ENCODE results near the gene B3GNT7. TPM values are rescaled to one million over a fixed set of nuclear protein-coding genes. Genes with fewer than 3 reads are reported as not detected.

Gene B3GNT7
- total RNA-seq (2021; ENCODE audit: unreplicated experiment) (6.1 TPM), Bru-seq, nascent RNA (percentile 37 among the genes with signal in this experiment), BruChase-seq, experiment 1, labeled RNA remaining after a 6-hour chase (percentile 50 among the genes with signal in this experiment), BruChase-seq, experiment 2, labeled RNA remaining after a 2-hour chase (percentile 58 among the genes with signal in this experiment)
- polyA plus RNA-seq (2012): 4.7 and 5.1 TPM in 2 replicates
- long read RNA-seq, partial matches to known transcripts: 0 of 6 reads
- long read RNA-seq, other reads (novel, unspliced or antisense): 4 of 6 reads

- H3K27ac ChIP-seq (ENCODE audit: low read depth, low read length): no peak within 1 kb of the TSS; the same call in 1 of the 2 replicates
- H2AFZ ChIP-seq (ENCODE audit: low read depth, low read length, poor library complexity, severe bottlenecking): no peak within 1 kb of the TSS
- BruUV-seq (replicated peaks): no TSS peak
- ChIA-PET CTCF (interaction anchor here (1.6 kb wide), 1 partner anchor 10 kb away, joined by 4 read pairs; no protein-coding TSS in a partner anchor), POLR2A (no interaction called here), RAD21 (ENCODE audit: low non-redundant PET in 1 of 2, low total read pairs in 2 of 2, uncharacterized antibody in 2 of 2, unreplicated experiment in 2 of 2) (interaction anchor here in 1 of 2 experiments (0.6 kb wide), 1 partner anchor 1251 kb away, joined by 3 read pairs; no protein-coding TSS in a partner anchor)
- peak; percentile 46 for ATAC-seq
- peak within 1 kb of the TSS; percentile 93 for H3K4me2 ChIP-seq (ENCODE audit: low read length)
- peak within 1 kb of the TSS; percentile 61 for H3K9ac ChIP-seq (ENCODE audit: low read length)
- DNase-seq (ENCODE audit: low read depth, low spot score): no peak
- no peaks in the 10 kb centered on the region for H3K9me2 ChIP-seq (ENCODE audit: insufficient read depth)
- intact Hi-C loops (cut with micrococcal nuclease): no loop called here
- no peaks in the 10 kb centered on the region for H3K27me3 ChIP-seq (ENCODE audit: insufficient read depth, low read length)
- H3K9me3 ChIP-seq (ENCODE audit: control insufficient read depth in 1 of 2, insufficient read depth in 1 of 2, low read depth in 1 of 2, low read length in 2 of 2): no peaks in the 10 kb centered on the region
- no peaks in the 10 kb centered on the region for H3K36me3 ChIP-seq (ENCODE audit: control insufficient read depth in 1 of 2, insufficient read depth in 2 of 2, low read length in 2 of 2)
- no peaks in the 10 kb centered on the region for H3K79me2 ChIP-seq (ENCODE audit: insufficient read depth, low read length)
- peaks cover 10 to 29% of the 10 kb centered on the region in 2 experiments for H3K4me1 ChIP-seq (ENCODE audit: control insufficient read depth in 1 of 2, insufficient read depth in 2 of 2, low read length in 2 of 2)
- no peaks in the 10 kb centered on the region for H4K20me1 ChIP-seq (ENCODE audit: insufficient read depth)
- TF ChIP-seq ZBTB33 (IDR thresholded peaks at IDR 0.05; ENCODE audit: extremely low read depth, insufficient replicate concordance, low read length) (no peak), ZFX (IDR thresholded peaks at IDR 0.05) (peak; percentile 36; the same call in 1 of the 2 replicates)
- H3K4me3 ChIP-seq (replicated peaks in 1 of 2; ENCODE audit: low read depth in 1 of 2, low read length in 2 of 2): peak within 1 kb of the TSS; percentile 52 to 62
Observed at GRCh38 chr2:231395188-231396057, at the start of gene B3GNT7. Gene B3GNT7 (plus strand): TSS chr2:231395710. CDS start chr2:231395804, 94 bp downstream.

- Histone ChIP-seq H2AFZ (ENCODE audit: low read depth, low read length, poor library complexity, severe bottlenecking) (no peak overlapping the region), H3K27ac (ENCODE audit: low read depth, low read length) (no peak overlapping the region), H3K4me3 (replicated peaks in 1 of 2; ENCODE audit: low read depth in 1 of 2, low read length in 2 of 2) (no peak overlapping the region), H3K9me2 (ENCODE audit: insufficient read depth) (no peaks in the 10 kb centered on the region; the same call in 1 of the 2 replicates), H3K79me2 (ENCODE audit: insufficient read depth, low read length) (no peaks in the 10 kb centered on the region), H3K9me3 (ENCODE audit: control insufficient read depth in 1 of 2, insufficient read depth in 1 of 2, low read depth in 1 of 2, low read length in 2 of 2) (no peaks in the 10 kb centered on the region), H3K27me3 (ENCODE audit: insufficient read depth, low read length) (no peaks in the 10 kb centered on the region), H3K4me1 (ENCODE audit: control insufficient read depth in 1 of 2, insufficient read depth in 2 of 2, low read length in 2 of 2) (no peaks in the 10 kb centered on the region), H3K36me3 (ENCODE audit: control insufficient read depth in 1 of 2, insufficient read depth in 2 of 2, low read length in 2 of 2) (no peaks in the 10 kb centered on the region), H3K9ac (ENCODE audit: low read length) (no peak overlapping the region), H3K4me2 (ENCODE audit: low read length) (no peak overlapping the region), H4K20me1 (ENCODE audit: insufficient read depth) (no peaks in the 10 kb centered on the region)
- ATAC-seq (no peak), DNase-seq (ENCODE audit: low read depth, low spot score) (no peak)
- ChIA-PET POLR2A (no interaction called here), RAD21 (ENCODE audit: low non-redundant PET in 1 of 2, low total read pairs in 2 of 2, uncharacterized antibody in 2 of 2, unreplicated experiment in 2 of 2) (no interaction called here), CTCF (no interaction called here)
- no TSS peak for BruUV-seq (replicated peaks)
- intact Hi-C loops (cut with micrococcal nuclease): no loop called here
- TF ChIP-seq MAX (IDR thresholded peaks at IDR 0.05) (no peak), REST (IDR thresholded peaks at IDR 0.05; ENCODE audit: low read depth) (no peak), CEBPB (IDR thresholded peaks at IDR 0.05; ENCODE audit: low read depth) (no peak), ELF1 (IDR thresholded peaks at IDR 0.05; ENCODE audit: borderline replicate concordance, low read depth) (no peak), JUND (IDR thresholded peaks at IDR 0.05) (no peak), CBX3 (IDR thresholded peaks at IDR 0.05; ENCODE audit: low read depth) (no peak), SRF (IDR thresholded peaks at IDR 0.05; ENCODE audit: low read depth) (no peak), ZFX (IDR thresholded peaks at IDR 0.05) (no peak), ATF3 (IDR thresholded peaks at IDR 0.05) (no peak), ZNF274 (IDR thresholded peaks at IDR 0.05; ENCODE audit: low read depth, low read length) (no peak)
Observed at GRCh38 chr2:231347081-231347480, 48.4 kb upstream of the B3GNT7 start.
